ENCODE measurements around the gene CD3G. TPM values are rescaled to one million over a fixed set of nuclear protein-coding genes. Genes with fewer than 3 reads are reported as not detected.
"Not testable (repeated sequence)": the region's sequence is repeated elsewhere in the genome, so short reads cannot be mapped to it uniquely, and the experiment has no call there.

CD3G gene
- total RNA-seq, result 1.2 TPM

- no peak for ATAC-seq
- no peak for DNase-seq (ENCODE audit: low spot score)
- intact Hi-C loops (cut with DNase I), result loop anchor here (10.0 kb wide), 1 partner anchor 59 kb away; no protein-coding TSS in a partner anchor
Observed at GRCh38 chr11:118343981-118344515, at the start of gene CD3G. Gene CD3G, plus strand, starts transcription at chr11:118344344. Its CDS starts 80 bp downstream, at chr11:118344424.

DNA sequence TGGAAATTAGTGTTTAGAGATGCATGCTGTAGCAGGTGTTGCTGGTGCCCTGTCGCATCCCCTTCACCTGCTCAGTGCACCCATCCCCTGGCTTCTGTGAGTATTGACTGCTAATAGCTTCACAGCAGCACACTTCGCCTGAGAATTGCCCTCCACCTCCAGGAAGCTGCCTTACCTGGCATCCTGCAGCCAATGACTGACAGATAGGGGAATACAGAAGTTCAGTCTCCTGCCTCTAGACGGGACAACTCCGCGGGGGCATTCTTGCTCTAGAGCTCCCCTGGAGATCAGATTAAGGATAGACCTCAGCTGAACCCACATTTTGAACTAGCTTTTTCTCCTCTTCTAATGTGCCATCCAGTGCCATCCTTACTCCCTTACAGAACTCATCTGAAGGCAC is 48.9 kb upstream of the CD3G start:
- ATAC-seq (no peak), DNase-seq (ENCODE audit: low spot score) (no peak)
- intact Hi-C loops (cut with DNase I), result no loop called here

- DNase-seq (ENCODE audit: low spot score), result no peak
- intact Hi-C loops (cut with DNase I), result no loop called here
- no peak for ATAC-seq
Observed at GRCh38 chr11:118295815-118296454, 48.2 kb upstream of the CD3G start.

DNA sequence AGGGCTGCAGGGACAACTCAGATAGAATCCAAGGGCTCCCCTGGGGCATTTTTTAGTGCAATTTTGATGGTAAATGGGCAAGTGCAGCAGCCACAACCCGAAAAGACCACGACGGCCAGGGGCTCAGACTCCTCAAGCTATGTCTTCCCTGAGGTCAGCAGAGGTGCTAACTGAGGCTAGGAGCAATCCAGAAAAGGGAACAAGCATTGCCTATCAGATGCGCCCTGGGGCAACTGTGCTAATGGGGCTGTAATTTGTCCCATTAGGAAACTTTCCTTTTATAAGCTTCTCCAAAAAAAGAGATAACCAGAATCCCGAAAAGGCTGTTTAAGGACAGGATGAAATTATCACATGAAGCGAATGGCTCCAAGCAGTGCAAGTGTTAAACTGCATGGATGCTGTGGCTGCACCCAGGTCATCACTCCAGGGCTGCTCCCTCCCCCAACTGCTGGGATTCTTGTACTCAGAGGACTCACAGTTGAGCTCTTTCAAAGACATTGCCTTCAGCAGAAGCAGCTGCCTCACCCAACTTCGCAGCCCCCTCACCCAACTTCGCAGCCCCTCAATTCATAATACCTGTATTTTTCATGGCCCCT is 42.4 kb upstream of the CD3G start:
- ATAC-seq (no peak), DNase-seq (ENCODE audit: low spot score) (no peak)
- intact Hi-C loops (cut with DNase I), result no loop called here

GRCh38 chr11:118304227-118304567 is 39.9 kb upstream of the CD3G start:
- intact Hi-C loops (cut with DNase I), result no loop called here
- ATAC-seq, result no peak
- no peak for DNase-seq (ENCODE audit: low spot score)

DNA sequence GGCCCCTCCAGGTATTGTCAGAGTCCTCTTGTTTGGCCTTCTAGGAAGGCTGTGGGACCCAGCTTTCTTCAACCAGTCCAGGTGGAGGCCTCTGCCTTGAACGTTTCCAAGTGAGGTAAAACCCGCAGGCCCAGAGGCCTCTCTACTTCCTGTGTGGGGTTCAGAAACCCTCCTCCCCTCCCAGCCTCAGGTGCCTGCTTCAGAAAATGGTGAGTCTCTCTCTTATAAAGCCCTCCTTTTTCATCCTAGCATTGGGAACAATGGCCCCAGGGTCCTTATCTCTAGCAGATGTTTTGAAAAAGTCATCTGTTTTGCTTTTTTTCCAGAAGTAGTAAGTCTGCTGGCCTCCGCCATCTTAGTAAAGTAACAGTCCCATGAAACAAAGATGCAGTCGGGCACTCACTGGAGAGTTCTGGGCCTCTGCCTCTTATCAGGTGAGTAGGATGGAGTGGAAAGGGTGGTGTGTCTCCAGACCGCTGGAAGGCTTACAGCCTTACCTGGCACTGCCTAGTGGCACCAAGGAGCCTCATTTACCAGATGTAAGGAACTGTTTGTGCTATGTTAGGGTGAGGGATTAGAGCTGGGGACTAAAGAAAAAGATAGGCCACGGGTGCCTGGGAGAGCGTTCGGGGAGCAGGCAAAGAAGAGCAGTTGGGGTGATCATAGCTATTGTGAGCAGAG is 39.4 kb upstream of the CD3G start, which contains the start of gene CD3E:
Gene CD3E, plus strand, starts transcription at position 163 of the 681 bp plus-strand sequence. Its CDS starts 223 bp downstream, at position 386.
- intact Hi-C loops (cut with DNase I), result no loop called here
- DNase-seq (ENCODE audit: low spot score) (no peak), ATAC-seq (no peak)

- intact Hi-C loops (cut with DNase I), result no loop called here
- ATAC-seq (no peak), DNase-seq (ENCODE audit: low spot score) (no peak)
Observed at GRCh38 chr11:118305726-118306125, 38.4 kb upstream of the CD3G start.

GRCh38 chr11:118306556-118306955 is 37.6 kb upstream of the CD3G start:
- DNase-seq (ENCODE audit: low spot score) (no peak), ATAC-seq (no peak)
- intact Hi-C loops (cut with DNase I), result no loop called here

- ATAC-seq; intact Hi-C loops (cut with DNase I): not testable (repeated sequence)
Observed at GRCh38 chr11:118308995-118309528, 35.1 kb upstream of the CD3G start.

DNA sequence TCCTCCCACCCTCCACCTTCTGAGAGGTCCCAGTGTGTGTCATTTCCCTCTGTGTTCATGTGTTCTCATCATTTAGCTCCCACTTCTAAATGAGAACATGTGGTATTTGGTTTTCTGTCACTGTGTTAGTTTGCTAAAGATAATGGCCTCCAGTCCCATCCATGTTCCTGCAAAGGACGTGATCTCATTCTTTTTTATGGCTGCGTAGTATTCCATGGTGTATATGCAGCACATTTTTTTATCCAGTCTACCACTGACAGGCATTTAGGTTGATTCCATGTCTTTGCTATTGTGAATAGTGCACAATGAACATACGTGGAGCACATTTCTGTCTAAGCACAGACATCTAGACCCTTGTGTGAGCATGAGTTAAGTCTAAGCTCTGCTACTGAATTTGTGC is 33.9 kb upstream of the CD3G start:
- ATAC-seq (no peak), DNase-seq (ENCODE audit: low spot score) (no peak)
- intact Hi-C loops (cut with DNase I), result loop anchor here (5.0 kb wide), 1 partner anchor 42 kb away; no protein-coding TSS in a partner anchor

More at GRCh38 chr11:118308995-118309528, 35.1 kb upstream of the CD3G start:
- DNase-seq (ENCODE audit: low spot score), result not testable (repeated sequence)

GRCh38 chr11:118310781-118311485 is 33.2 kb upstream of the CD3G start:
- DNase-seq (ENCODE audit: low spot score) (no peak), ATAC-seq (no peak)
- intact Hi-C loops (cut with DNase I), result loop anchor here (5.0 kb wide), 1 partner anchor 41 kb away; no protein-coding TSS in a partner anchor

DNA sequence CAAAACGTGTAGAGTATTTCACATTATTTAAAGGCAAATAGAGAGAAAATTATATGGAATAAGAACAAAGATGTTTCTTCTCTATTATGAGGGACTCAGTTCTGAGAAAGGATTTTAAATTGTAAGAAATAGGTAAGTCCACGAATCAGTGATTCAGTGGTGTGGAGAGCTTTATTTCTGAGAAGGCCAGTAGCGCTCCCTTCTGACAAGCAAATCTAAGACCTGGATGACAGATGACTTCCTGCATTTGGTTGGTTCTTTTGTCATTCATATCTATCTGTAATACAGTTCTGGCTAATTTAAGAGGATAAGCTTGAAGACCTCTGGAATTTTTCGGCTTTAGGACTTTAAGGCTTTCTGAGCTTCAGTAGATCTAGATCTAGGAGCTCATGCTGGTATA is 32.6 kb upstream of the CD3G start:
- intact Hi-C loops (cut with DNase I), result loop anchor here (5.0 kb wide), 1 partner anchor 41 kb away; no protein-coding TSS in a partner anchor
- ATAC-seq, result no peak
- no peak for DNase-seq (ENCODE audit: low spot score)

DNA sequence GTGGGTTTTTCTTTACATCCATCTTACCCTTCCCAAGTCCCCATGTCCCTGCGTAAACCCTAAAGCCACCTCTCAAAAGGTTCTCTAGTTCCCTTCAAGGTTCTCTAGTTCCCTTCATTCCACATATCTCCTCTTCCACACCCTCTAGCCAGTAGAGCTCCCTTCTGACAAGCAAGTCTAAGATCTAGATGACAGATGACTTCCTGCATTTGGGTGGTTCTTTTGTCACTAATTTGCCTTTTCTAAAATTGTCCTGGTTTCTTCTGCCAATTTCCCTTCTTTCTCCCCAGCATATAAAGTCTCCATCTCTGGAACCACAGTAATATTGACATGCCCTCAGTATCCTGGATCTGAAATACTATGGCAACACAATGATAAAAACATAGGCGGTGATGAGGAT is 31.8 kb upstream of the CD3G start:
- ATAC-seq (no peak), DNase-seq (ENCODE audit: low spot score) (no peak)
- intact Hi-C loops (cut with DNase I), result loop anchor here (5.0 kb wide), 1 partner anchor 40 kb away; no protein-coding TSS in a partner anchor

- ATAC-seq, result no peak
Observed at GRCh38 chr11:118313242-118313641, 30.9 kb upstream of the CD3G start.

GRCh38 chr11:118314988-118315411 is 29.1 kb upstream of the CD3G start:
- intact Hi-C loops (cut with DNase I), result loop anchor here (5.0 kb wide), 1 partner anchor 37 kb away; no protein-coding TSS in a partner anchor
- DNase-seq (ENCODE audit: low spot score), result no peak
- ATAC-seq, result no peak

More at GRCh38 chr11:118313242-118313641, 30.9 kb upstream of the CD3G start:
- intact Hi-C loops (cut with DNase I), result loop anchor here (5.0 kb wide), 1 partner anchor 39 kb away; no protein-coding TSS in a partner anchor
- DNase-seq (ENCODE audit: low spot score), result no peak

GRCh38 chr11:118318124-118318523 is 26.0 kb upstream of the CD3G start:
- intact Hi-C loops (cut with DNase I), result no loop called here
- no peak for DNase-seq (ENCODE audit: low spot score)
- ATAC-seq, result no peak

GRCh38 chr11:118318581-118319336 is 25.4 kb upstream of the CD3G start:
- DNase-seq (ENCODE audit: low spot score) (no peak), ATAC-seq (no peak)
- intact Hi-C loops (cut with DNase I), result no loop called here

- ATAC-seq, result no peak
- no peak for DNase-seq (ENCODE audit: low spot score)
- intact Hi-C loops (cut with DNase I), result no loop called here
Observed at GRCh38 chr11:118319337-118319707, 24.8 kb upstream of the CD3G start.
